K562 (cell line): ENCODE data around the gene GPR171. TPM values are rescaled to one million over a fixed set of nuclear protein-coding genes. Genes with fewer than 3 reads are reported as not detected.

Experiments used
- ATAC-seq: fragments of 200-7000 bp; cut with Tn5 transposase; 3 replicates; pipeline ENCODE4 v1.9.1; 2020; ENCODE audit warnings: moderate library complexity
- BruUV-seq: library from RNA; stranded (reverse); fragments of 400-500 nt; replicated peaks from 2 replicates; lab custom pipeline; 2021; lab: Mats Ljungman, UMichigan
- CTCF ChIA-PET: fragments of 300-600 bp; formaldehyde crosslinking; extraction: SDS; loops from one replicate; lab custom pipeline; 2021; ENCODE audit warnings: low intra/inter-chr PET ratio; lab: Yijun Ruan, JAX
- POLR2A ChIA-PET: fragments of 300-600, 350-650 bp; sonication (Branson Sonifier 250); formaldehyde crosslinking; extraction: SDS; loops from one replicate; lab custom pipeline; 2021; ENCODE audit warnings: antibody characterized with exemption, inconsistent platforms; lab: Yijun Ruan, JAX
- DNase-seq, 4 experiments: peaks; one replicate each; pipeline versions ENCODE4 v3.0.0 to v3.0.0-alpha.2; 2011 to 2018; ENCODE audit warnings: low spot score in 3 of 4, mixed read lengths in 3 of 4; ENCODE audit errors: extremely low read depth in 1 of 4
- FAIRE-seq: peaks from 2 replicates; lab custom pipeline; 2011; peaks lifted over from hg19 to GRCh38; lab: Jason Lieb, UNC
- H2AFZ ChIP-seq: 2 replicates; pipeline ENCODE4 v1.6.0; 2011; ENCODE audit warnings: low read depth, low read length, control low read depth, inconsistent platforms
- H3K27ac ChIP-seq: fragments of 200-600 bp; 3 replicates; pipeline ENCODE4 v1.8.0; 2011; ENCODE audit warnings: low read depth, mild to moderate bottlenecking, control low read depth, inconsistent platforms, low read length, moderate library complexity, mixed read lengths; ENCODE audit errors: extremely low read depth
- H3K27me3 ChIP-seq, 2 experiments: fragments of 300-600 bp in 1 of 2; 2 replicates in 1 of 2; 3 replicates in 1 of 2; pipeline versions ENCODE4 v1.6.0 to v1.8.0; 2011; ENCODE audit warnings: inconsistent platforms in 2 of 2, low read length in 2 of 2, mild to moderate bottlenecking in 1 of 2, mixed read lengths in 1 of 2, moderate library complexity in 1 of 2; ENCODE audit not compliant: control insufficient read depth in 2 of 2, insufficient read depth in 2 of 2
- H3K36me3 ChIP-seq: fragments of 300-600 bp; 3 replicates; pipeline ENCODE4 v1.8.0; 2011; ENCODE audit warnings: mild to moderate bottlenecking, low read length, inconsistent platforms; ENCODE audit not compliant: control insufficient read depth, insufficient read depth
- H3K4me1 ChIP-seq, 2 experiments: fragments of 200-600 bp in 1 of 2; replicated peaks in 1 of 2; 2 replicates in 1 of 2; 3 replicates in 1 of 2; pipeline versions ENCODE4 v1.5.1 to v1.8.0; 2011; ENCODE audit warnings: inconsistent platforms in 2 of 2, low read length in 2 of 2, mild to moderate bottlenecking in 1 of 2, mixed read lengths in 1 of 2, moderate library complexity in 1 of 2; ENCODE audit not compliant: control insufficient read depth in 2 of 2, insufficient read depth in 2 of 2
- H3K4me2 ChIP-seq: 2 replicates; pipeline ENCODE4 v1.6.1; 2011; ENCODE audit warnings: low read length, control low read depth, inconsistent platforms, mixed read lengths; ENCODE audit not compliant: insufficient read depth
- H3K4me3 ChIP-seq: fragments of 200-600 bp; sonication (generic), shearing (Covaris generic); 2 replicates; pipeline ENCODE4 v1.5.1; 2016; ENCODE audit warnings: control low read depth, inconsistent platforms
- H3K79me2 ChIP-seq: fragments of 200-600 bp; 3 replicates; pipeline ENCODE4 v1.8.0; 2011; ENCODE audit warnings: low read length, inconsistent platforms; ENCODE audit not compliant: control insufficient read depth, insufficient read depth
- H3K9ac ChIP-seq, 2 experiments: 2 replicates each; pipeline versions ENCODE4 v1.6.0 to v1.6.1; 2011; ENCODE audit warnings: low read depth in 2 of 2, low read length in 2 of 2, control low read depth in 1 of 2, inconsistent platforms in 1 of 2, mild to moderate bottlenecking in 1 of 2, mixed read lengths in 1 of 2; ENCODE audit not compliant: insufficient read depth in 1 of 2
- H3K9me1 ChIP-seq: one replicate; pipeline ENCODE4 v1.6.0; 2011; ENCODE audit warnings: inconsistent platforms, mild to moderate bottlenecking, low read length, moderate library complexity; ENCODE audit not compliant: control insufficient read depth, insufficient read depth
- H3K9me3 ChIP-seq: replicated peaks from 2 replicates; pipeline ENCODE4 v1.5.1; 2011; ENCODE audit warnings: low read depth, low read length, inconsistent platforms; ENCODE audit not compliant: control insufficient read depth, insufficient read depth
- H4K20me1 ChIP-seq: replicated peaks from 2 replicates; pipeline ENCODE4 v1.6.1; 2011; ENCODE audit warnings: low read length, inconsistent platforms, mixed read lengths; ENCODE audit not compliant: control insufficient read depth, insufficient read depth
- HMGXB4 ChIP-seq: sonication (generic); formaldehyde crosslinking; IDR thresholded peaks from 2 replicates; pipeline ENCODE4 v1.8.1; 2023; ENCODE audit warnings: mild to moderate bottlenecking, missing genetic modification reagents
- L3MBTL2 ChIP-seq: fragments of 450-650 bp; IDR thresholded peaks from 2 replicates; pipeline ENCODE4 v1.6.1; 2016; ENCODE audit warnings: mild to moderate bottlenecking, moderate library complexity
- MAFG ChIP-seq: fragments of 450-650 bp; conservative IDR thresholded peaks from 2 replicates; pipeline ENCODE4 v1.6.1; 2016; ENCODE audit warnings: missing genetic modification characterization, missing compliant biosample characterization
- SMAD3 ChIP-seq: fragments of 450-650 bp; formaldehyde crosslinking; conservative IDR thresholded peaks from 2 replicates; pipeline ENCODE4 v1.4.0; 2020; ENCODE audit warnings: mild to moderate bottlenecking
- ZNF140 ChIP-seq: fragments of 250-450 bp; sonication (Bioruptor Pico); IDR thresholded peaks from 2 replicates; pipeline ENCODE4 v1.8.0; 2021; ENCODE audit warnings: moderate library complexity, mild to moderate bottlenecking, inconsistent platforms
- ZNF780A ChIP-seq: fragments of 250-450 bp; sonication (Bioruptor Pico); IDR thresholded peaks from 2 replicates; pipeline ENCODE4 v1.5.0; 2021; ENCODE audit warnings: mild to moderate bottlenecking
- ZSCAN32 ChIP-seq: fragments of 450-650 bp; formaldehyde crosslinking; IDR thresholded peaks from 2 replicates; pipeline ENCODE4 v1.4.0; 2020; ENCODE audit warnings: mild to moderate bottlenecking, moderate library complexity
- WGBS: fragments of 100-300 bp; shearing (Covaris generic); methylation state at CpG from one replicate; pipeline ENCODE4 v1.1.6; 2016; ENCODE audit warnings: low coverage, mixed read lengths; ENCODE audit not compliant: insufficient coverage; ENCODE audit errors: missing lambda C conversion rate; 5-methylcytosine and 5-hydroxymethylcytosine counted together
- in situ Hi-C: fragments of 300-500 bp; cut with MboI; formaldehyde crosslinking; loops from 4 replicates; pipeline ENCODE4 v1.15.0; 2018; ENCODE audit warnings: inconsistent platforms, mixed read lengths
- intact Hi-C: fragments of 100-400 bp; cut with micrococcal nuclease; formaldehyde crosslinking; loops from 2 replicates; pipeline ENCODE4 v1.14.2; 2022
- polyA plus RNA-seq, 8 experiments: library from polyadenylated mRNA; depleted of rRNA in 4 of 8; stranded (reverse) in 5 of 8; unstranded in 3 of 8; fragments of >200 nt; fragmentation: Nextera tagmentation in 2 of 8; fragmentation: Illumina TruSeq in 1 of 8; extraction: Ambion mirVana in 2 of 8; extraction: Trizol in 1 of 8; gene quantifications; 2 replicates each; pipeline versions ENCODE4 v1.2.1 to v1.2.3, GENCODE V29; 2011 to 2014; ENCODE audit warnings: inconsistent platforms in 1 of 8, missing spikeins in 1 of 8
- total RNA-seq, 7 experiments: library from RNA; depleted of rRNA in 6 of 7; stranded (reverse); fragments of >200 nt in 6 of 7; fragmentation: Illumina TruSeq in 2 of 7; extraction: Trizol in 2 of 7; gene quantifications; 2 replicates each; pipeline versions ENCODE4 v1.2.1 to v1.2.3, GENCODE V29; 2011 to 2021; ENCODE audit warnings: low replicate concordance in 1 of 7

GPR171 gene
- total and polyA plus RNA-seq, 9 of the 15 experiments (the other 6 are each of a cell fraction or from before 2014, with no cell fraction given): not detected

- TF ChIP-seq SMAD3 (CRISPR knock-in tag): no peak
- no peak for TF ChIP-seq HMGXB4 (CRISPR knock-in tag)
Measured at GRCh38 chr3:151236316-151236715, 33.3 kb upstream of the GPR171 start (continued).

- FAIRE-seq: no peak
- Histone ChIP-seq H3K4me3 (no peak overlapping the region), H3K27me3 (peaks cover 3 to 11% of the 10 kb centered on the region in 2 experiments; a peak in 4 of 5 replicates), H3K9me3 (no peaks in the 10 kb centered on the region), H2AFZ (no peak overlapping the region), H3K9ac (no peak overlapping the region), H3K4me1 (no peaks in the 10 kb centered on the region), H3K27ac (no peak overlapping the region), H4K20me1 (no peaks in the 10 kb centered on the region), H3K4me2 (no peak overlapping the region), H3K79me2 (no peaks in the 10 kb centered on the region), H3K9me1 (no peaks in the 10 kb centered on the region), H3K36me3 (no peaks in the 10 kb centered on the region)
- ChIA-PET CTCF (no interaction called here), POLR2A (interaction anchor here (0.8 kb wide), 1 partner anchor 26 kb away, joined by 3 read pairs; no protein-coding TSS in a partner anchor)
- intact Hi-C loops: no loop called here
- TF ChIP-seq ZNF140 (no peak), ZSCAN32 (CRISPR knock-in tag) (no peak), ZNF780A (CRISPR knock-in tag) (no peak), L3MBTL2 (no peak), MAFG (tag) (no peak)
- 6% methylated on average over 6 of the region's 6 CpGs for WGBS
- in situ Hi-C loops: loop anchor here (25.0 kb wide), 1 partner anchor 602 kb away; no protein-coding TSS in a partner anchor
- no peak for DNase-seq
- BruUV-seq: no TSS peak
- ATAC-seq: no peak
Measured at GRCh38 chr3:151234825-151235224, 31.8 kb upstream of the GPR171 start.
